Amygdala (tissue), 56 donors: ENCODE results near the gene GRN.

ENCODE experiments used
- DNase-seq, 56 donors: peaks; one replicate each; lab custom pipeline; 2025; lab: John Stamatoyannopoulos, UW

The GRN gene

DNA sequence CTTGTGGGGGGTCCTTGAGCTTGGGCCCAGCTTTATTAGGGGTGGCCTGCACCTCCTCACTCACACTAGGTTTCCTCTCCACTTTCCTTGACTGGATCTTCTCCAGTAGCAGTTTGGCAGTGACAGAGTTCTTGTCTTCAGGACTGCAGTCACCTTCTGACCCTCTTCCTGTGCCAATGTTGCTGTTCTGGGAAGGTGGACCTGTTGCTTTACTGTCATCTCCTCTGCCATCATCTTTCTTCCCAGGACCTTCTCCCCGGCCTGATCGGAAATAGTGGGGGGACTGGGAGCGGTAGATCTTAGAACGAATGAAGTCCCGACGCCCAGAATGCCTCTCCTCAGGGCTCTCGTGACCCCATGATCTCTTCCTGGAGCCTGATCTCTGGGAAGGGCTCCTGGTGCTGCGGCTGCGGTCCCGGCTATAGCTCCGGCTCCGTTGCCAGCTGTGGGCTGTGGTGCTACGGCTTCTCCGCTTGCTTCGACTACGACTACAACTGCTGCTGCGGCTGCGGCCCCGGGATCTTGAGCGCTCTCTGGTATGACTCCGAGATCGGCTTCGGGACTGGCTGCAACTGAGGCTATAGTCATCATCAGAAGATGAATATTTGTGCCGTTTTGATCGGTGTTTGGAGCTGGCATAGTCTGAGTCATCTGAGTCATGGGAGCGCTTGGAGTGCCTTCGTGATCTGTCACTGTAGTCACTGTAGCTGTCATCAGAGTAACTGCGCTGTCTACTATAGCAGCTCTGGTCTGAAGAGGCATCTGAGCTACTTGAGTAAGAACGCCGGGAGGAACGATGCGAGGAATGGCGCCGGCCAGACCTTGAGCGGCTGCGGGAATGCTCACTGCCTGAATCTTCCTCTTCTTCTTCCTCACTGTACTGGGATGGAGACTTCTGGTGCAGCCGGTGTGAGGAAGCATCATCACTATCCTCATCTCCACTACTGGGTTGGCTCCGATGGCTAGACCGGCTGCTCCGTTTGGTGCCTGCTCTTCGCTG is 53.9 kb downstream of the GRN start:
- peak in 9 of 56 donors; percentile 9 to 32 (median 23) for DNase-seq

DNA sequence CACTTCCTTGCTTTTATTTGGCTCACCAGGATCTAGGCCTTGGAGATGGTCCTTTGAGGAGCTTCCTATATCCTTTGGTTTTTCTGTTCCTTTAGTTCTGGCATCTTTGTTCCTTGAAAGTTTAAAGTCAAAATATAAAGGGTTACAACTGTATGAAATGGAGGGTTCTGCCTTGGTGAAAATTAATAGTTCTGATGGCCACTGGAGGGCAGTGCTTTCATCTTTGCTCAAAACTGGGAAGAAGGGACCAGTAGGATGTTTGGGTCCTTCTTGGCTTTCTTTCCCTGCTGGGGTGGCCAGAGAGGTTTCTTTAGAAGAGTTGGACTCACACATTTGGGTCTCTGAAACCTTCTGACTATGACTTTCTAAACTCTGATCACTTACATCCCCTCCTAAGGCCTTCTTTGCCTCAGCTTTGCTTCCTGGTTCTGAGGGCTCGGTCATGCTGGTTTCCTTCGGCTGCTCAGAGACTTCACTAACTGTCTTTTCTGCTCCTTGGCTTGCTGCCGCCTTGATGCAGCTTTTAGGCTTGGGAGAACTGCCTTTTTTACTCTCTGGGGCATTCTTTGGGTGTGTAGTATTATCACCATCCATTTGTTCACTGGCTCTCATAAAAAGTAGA is 55.2 kb downstream of the GRN start:
- DNase-seq: peak in 1 of 56 donors; percentile 23
